Immature natural killer cell (primary cell): ENCODE measurements around the gene NTN5. TPM values are rescaled to one million over a fixed set of nuclear protein-coding genes. Genes with fewer than 3 reads are reported as not detected.

Source experiments
- DNase-seq, 3 donors: peaks; one replicate each; pipeline ENCODE4 v3.0.0; 2022; ENCODE audit warnings: mixed read lengths in 1 of 3
- H3K27ac Mint-ChIP-seq, 6 donors: one replicate each; pipeline ENCODE4 v1.8.0; 2020; ENCODE audit warnings: mixed read lengths in 6 of 6, mild to moderate bottlenecking in 5 of 6, inconsistent platforms in 4 of 6, moderate library complexity in 3 of 6
- H3K27me3 Mint-ChIP-seq, 3 donors: one replicate each; pipeline ENCODE4 v1.8.0; 2020 to 2021; ENCODE audit warnings: low read depth in 3 of 3, mild to moderate bottlenecking in 3 of 3, mixed read lengths in 3 of 3, moderate library complexity in 3 of 3, inconsistent platforms in 1 of 3
- H3K36me3 Mint-ChIP-seq, 3 donors: one replicate each; pipeline ENCODE4 v1.8.0; 2020; ENCODE audit warnings: mixed read lengths in 3 of 3, inconsistent platforms in 2 of 3, mild to moderate bottlenecking in 2 of 3
- H3K4me1 Mint-ChIP-seq, 2 donors: one replicate each; pipeline ENCODE4 v1.8.0; 2020; ENCODE audit warnings: inconsistent platforms in 2 of 2, mild to moderate bottlenecking in 2 of 2, mixed read lengths in 2 of 2, moderate library complexity in 1 of 2
- H3K4me3 Mint-ChIP-seq, 5 donors: one replicate each; pipeline ENCODE4 v1.8.0; 2020; ENCODE audit warnings: mild to moderate bottlenecking in 5 of 5, mixed read lengths in 5 of 5, inconsistent platforms in 3 of 5, moderate library complexity in 3 of 5
- H3K9me3 Mint-ChIP-seq, 6 donors: one replicate each; pipeline ENCODE4 v1.8.0; 2020; ENCODE audit warnings: mild to moderate bottlenecking in 6 of 6, mixed read lengths in 6 of 6, inconsistent platforms in 4 of 6, moderate library complexity in 3 of 6
- polyA plus RNA-seq, 3 donors: library from polyadenylated mRNA; unstranded; fragments of 300-500 nt; fragmentation: Illumina TruSeq; gene quantifications; one replicate each; pipeline ENCODE4 v1.2.3, GENCODE V29; 2021

NTN5 gene
- polyA plus RNA-seq, 3 donors from 2014 or later, result 0.46 TPM; not detected in 2

- Mint-ChIP-seq H3K27me3 (peaks cover 11 to 21% (median 11%) of the 10 kb centered on the region in 3 donors), H3K9me3 (no peaks in the 10 kb centered on the region), H3K36me3 (peaks cover 0 to 5% (median 0%) of the 10 kb centered on the region in 3 donors), H3K4me1 (peaks cover 32 to 38% of the 10 kb centered on the region in 2 donors), H3K27ac (peak overlapping the region; percentile 55 to 100 (median 98)), H3K4me3 (peak overlapping the region; percentile 33 to 98 (median 69))
- DNase-seq, result peak in 2 of 3 donors; percentile 30 to 67
Observed at GRCh38 chr19:48639483-48640375, 33.1 kb downstream of the NTN5 start.

GRCh38 chr19:48638831-48639381 lies 33.9 kb downstream of the NTN5 start:
- Mint-ChIP-seq H3K27ac (peak overlapping the region; percentile 98 to 100 (median 98)), H3K27me3 (peaks cover 14 to 24% (median 14%) of the 10 kb centered on the region in 3 donors), H3K4me1 (peaks cover 39 to 45% of the 10 kb centered on the region in 2 donors), H3K9me3 (no peaks in the 10 kb centered on the region), H3K36me3 (peaks cover 0 to 5% (median 0%) of the 10 kb centered on the region in 3 donors), H3K4me3 (peak overlapping the region; percentile 89 to 98 (median 92))
- no peak for DNase-seq

- H3K9me3 Mint-ChIP-seq, result no peaks in the 10 kb centered on the region
- peaks cover 0 to 5% (median 0%) of the 10 kb centered on the region in 3 donors for H3K36me3 Mint-ChIP-seq
- peaks cover 14 to 24% (median 14%) of the 10 kb centered on the region in 3 donors for H3K27me3 Mint-ChIP-seq
- peak; percentile 89 to 93 (median 90) for DNase-seq
- H3K4me3 Mint-ChIP-seq, result peak overlapping the region; percentile 89 to 98 (median 92)
- peaks cover 46 to 52% of the 10 kb centered on the region in 2 donors for H3K4me1 Mint-ChIP-seq
- H3K27ac Mint-ChIP-seq, result peak overlapping the region; percentile 98 to 100 (median 98)
Observed at GRCh38 chr19:48637948-48638830, 34.6 kb downstream of the NTN5 start.

GRCh38 chr19:48637449-48637947 lies 35.3 kb downstream of the NTN5 start:
- H3K27ac Mint-ChIP-seq, result peak overlapping the region; percentile 98 to 100 (median 98)
- H3K36me3 Mint-ChIP-seq, result peaks cover 0 to 5% (median 1%) of the 10 kb centered on the region in 3 donors
- H3K4me1 Mint-ChIP-seq, result peaks cover 48 to 54% of the 10 kb centered on the region in 2 donors
- H3K4me3 Mint-ChIP-seq, result peak overlapping the region; percentile 89 to 98 (median 92)
- peaks cover 14 to 24% (median 14%) of the 10 kb centered on the region in 3 donors for H3K27me3 Mint-ChIP-seq
- no peaks in the 10 kb centered on the region for H3K9me3 Mint-ChIP-seq
- DNase-seq, result peak; percentile 100

GRCh38 chr19:48636859-48637448 lies 35.9 kb downstream of the NTN5 start, which contains the start of gene DBP:
Gene DBP (minus strand): TSS chr19:48637379. CDS start chr19:48636994, 385 bp downstream.
- Mint-ChIP-seq H3K27ac (peak within 1 kb of the TSS; percentile 98 to 100 (median 98)), H3K4me1 (peaks cover 51 to 57% of the 10 kb centered on the region in 2 donors), H3K9me3 (no peaks in the 10 kb centered on the region), H3K4me3 (peak within 1 kb of the TSS; percentile 89 to 98 (median 92)), H3K27me3 (peaks cover 14 to 24% (median 14%) of the 10 kb centered on the region in 3 donors), H3K36me3 (peaks cover 0 to 5% (median 4%) of the 10 kb centered on the region in 3 donors)
- no peak for DNase-seq

- peak overlapping the region; percentile 85 to 99 (median 98) for H3K27ac Mint-ChIP-seq
- H3K9me3 Mint-ChIP-seq, result no peaks in the 10 kb centered on the region
- H3K36me3 Mint-ChIP-seq, result peaks cover 4 to 6% (median 5%) of the 10 kb centered on the region in 3 donors
- peaks cover 56 to 57% of the 10 kb centered on the region in 2 donors for H3K4me1 Mint-ChIP-seq
- H3K27me3 Mint-ChIP-seq, result peaks cover 14 to 24% (median 14%) of the 10 kb centered on the region in 3 donors
- DNase-seq, result no peak
- H3K4me3 Mint-ChIP-seq, result peak overlapping the region; percentile 89 to 98 (median 92)
Observed at GRCh38 chr19:48635966-48636858, 36.6 kb downstream of the NTN5 start.

GRCh38 chr19:48635263-48635965 lies 37.4 kb downstream of the NTN5 start:
- peak; percentile 66 to 71 (median 69) for DNase-seq
- Mint-ChIP-seq H3K9me3 (no peaks in the 10 kb centered on the region), H3K27me3 (peaks cover 14 to 24% (median 14%) of the 10 kb centered on the region in 3 donors), H3K27ac (peak overlapping the region; percentile 78 to 99 (median 89)), H3K4me1 (peaks cover 52 to 57% of the 10 kb centered on the region in 2 donors), H3K36me3 (peaks cover 4 to 6% (median 5%) of the 10 kb centered on the region in 3 donors), H3K4me3 (peak overlapping the region; percentile 89 to 98 (median 92))

- peak overlapping the region; percentile 78 to 87 (median 82) for H3K4me3 Mint-ChIP-seq
Observed at GRCh38 chr19:48634424-48635262, 38.2 kb downstream of the NTN5 start.

GRCh38 chr19:48634036-48634342 lies 38.8 kb downstream of the NTN5 start:
- Mint-ChIP-seq H3K4me3 (peak overlapping the region; percentile 78 to 87 (median 82)), H3K27ac (peak overlapping the region; percentile 83 to 94 (median 91)), H3K27me3 (peaks cover 14 to 20% (median 15%) of the 10 kb centered on the region in 3 donors), H3K36me3 (peaks cover 4 to 6% (median 5%) of the 10 kb centered on the region in 3 donors), H3K9me3 (no peaks in the 10 kb centered on the region), H3K4me1 (peaks cover 44 to 48% of the 10 kb centered on the region in 2 donors)
- DNase-seq, result no peak

More at GRCh38 chr19:48634424-48635262, 38.2 kb downstream of the NTN5 start:
- H3K9me3 Mint-ChIP-seq, result no peaks in the 10 kb centered on the region
- peaks cover 4 to 6% (median 5%) of the 10 kb centered on the region in 3 donors for H3K36me3 Mint-ChIP-seq
- H3K27me3 Mint-ChIP-seq, result peaks cover 14 to 21% (median 15%) of the 10 kb centered on the region in 3 donors
- DNase-seq, result peak; percentile 85 to 86 (median 86)
- peak overlapping the region; percentile 83 to 94 (median 91) for H3K27ac Mint-ChIP-seq
- peaks cover 48 to 52% of the 10 kb centered on the region in 2 donors for H3K4me1 Mint-ChIP-seq

GRCh38 chr19:48633148-48634035 lies 39.4 kb downstream of the NTN5 start:
- H3K4me3 Mint-ChIP-seq, result peak overlapping the region in 2 of 5 donors; percentile 10 to 87
- H3K27me3 Mint-ChIP-seq, result peaks cover 14 to 18% (median 15%) of the 10 kb centered on the region in 3 donors
- no peaks in the 10 kb centered on the region for H3K9me3 Mint-ChIP-seq
- H3K36me3 Mint-ChIP-seq, result peaks cover 1 to 6% (median 4%) of the 10 kb centered on the region in 3 donors
- peaks cover 42 to 46% of the 10 kb centered on the region in 2 donors for H3K4me1 Mint-ChIP-seq
- no peak for DNase-seq
- peak overlapping the region; percentile 74 to 94 (median 88) for H3K27ac Mint-ChIP-seq
